GM19467 (cell line): ENCODE data around the gene RPS6KA5.

Experiments
- ATAC-seq: cut with Tn5 transposase; IDR thresholded peaks from one replicate; pipeline ENCODE4 v1.9.1; 2021; ENCODE audit warnings: mild to moderate bottlenecking, moderate library complexity; ENCODE audit not compliant: unreplicated experiment

The RPS6KA5 gene

DNA sequence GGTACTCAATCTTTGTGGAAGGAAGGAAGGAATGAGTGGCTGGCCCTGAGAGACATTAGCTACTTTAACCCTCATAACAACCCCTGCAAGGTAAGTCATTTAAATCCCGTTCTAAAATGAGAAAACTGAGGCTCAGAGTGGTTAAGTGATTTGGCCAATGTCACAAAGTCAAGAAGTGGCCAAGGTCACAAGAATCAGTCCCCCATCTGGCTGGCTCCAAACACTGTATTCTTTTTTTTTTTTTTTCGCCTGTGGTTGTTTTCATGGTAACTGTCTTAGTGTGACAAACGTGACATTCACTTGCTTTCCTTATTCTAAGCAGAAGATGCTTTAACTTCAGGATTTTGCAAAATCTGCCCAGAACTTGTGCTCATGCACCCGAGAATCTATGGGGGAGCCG, 247.0 kb downstream of the RPS6KA5 start:
- ATAC-seq: no peak

DNA sequence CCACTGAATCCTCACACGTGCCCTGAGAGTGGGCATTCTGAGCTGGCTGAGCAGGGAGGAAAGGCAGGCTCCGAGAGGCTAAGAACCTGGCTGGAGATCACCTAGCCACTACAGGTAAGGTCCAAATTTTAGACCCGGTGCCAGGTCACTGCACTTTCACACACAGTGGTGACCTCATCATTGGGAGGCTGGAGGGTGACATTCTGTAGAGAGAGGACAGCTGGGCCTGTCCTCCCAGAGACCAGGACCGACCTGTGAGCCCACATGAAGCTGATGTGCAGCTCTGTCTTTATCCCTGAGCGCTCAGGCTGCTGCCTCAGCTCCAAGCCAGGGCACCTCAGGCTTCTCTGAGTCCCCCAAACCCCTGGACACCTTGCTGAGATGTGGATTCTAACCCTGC, 248.3 kb downstream of the RPS6KA5 start:
- no peak for ATAC-seq

DNA sequence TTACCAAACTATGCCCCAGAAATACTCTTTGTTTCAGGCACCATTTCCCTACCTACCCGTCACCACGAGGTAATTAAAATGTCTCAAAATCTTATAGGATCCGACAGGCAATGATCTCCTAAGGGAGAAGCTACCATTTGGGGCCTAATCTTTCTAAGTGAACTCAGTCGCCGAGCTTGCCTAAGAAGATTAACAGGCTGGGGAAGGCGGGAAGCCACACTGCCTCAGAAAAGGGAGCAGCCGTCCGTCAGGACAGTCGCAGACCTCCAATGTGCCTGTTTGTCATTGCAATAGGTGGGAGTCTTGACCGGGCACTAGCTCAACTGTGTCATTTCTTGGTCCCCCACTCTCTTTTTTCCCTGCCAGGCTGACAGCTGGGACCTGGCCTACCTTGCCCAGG, 248.8 kb downstream of the RPS6KA5 start:
- ATAC-seq: no peak

DNA sequence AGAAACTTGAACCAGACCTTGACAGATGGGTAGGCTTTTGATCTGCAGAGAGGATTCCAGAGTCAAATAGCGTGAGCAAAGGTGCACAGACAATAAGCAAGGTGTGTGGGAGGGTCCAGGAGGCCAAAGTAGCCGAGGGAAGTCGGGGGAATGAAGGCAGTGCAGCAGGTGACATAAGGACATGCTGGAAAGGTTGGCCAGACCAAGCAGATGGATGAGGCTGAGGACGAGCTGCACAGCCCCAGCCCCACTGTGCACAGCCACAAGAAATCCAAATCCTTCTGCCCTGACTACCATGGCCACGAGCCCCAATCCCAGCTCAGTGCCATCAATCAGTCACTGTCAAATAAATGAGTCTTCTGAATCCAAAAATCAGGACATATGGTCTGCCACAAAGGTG, 249.6 kb downstream of the RPS6KA5 start:
- no peak for ATAC-seq

DNA sequence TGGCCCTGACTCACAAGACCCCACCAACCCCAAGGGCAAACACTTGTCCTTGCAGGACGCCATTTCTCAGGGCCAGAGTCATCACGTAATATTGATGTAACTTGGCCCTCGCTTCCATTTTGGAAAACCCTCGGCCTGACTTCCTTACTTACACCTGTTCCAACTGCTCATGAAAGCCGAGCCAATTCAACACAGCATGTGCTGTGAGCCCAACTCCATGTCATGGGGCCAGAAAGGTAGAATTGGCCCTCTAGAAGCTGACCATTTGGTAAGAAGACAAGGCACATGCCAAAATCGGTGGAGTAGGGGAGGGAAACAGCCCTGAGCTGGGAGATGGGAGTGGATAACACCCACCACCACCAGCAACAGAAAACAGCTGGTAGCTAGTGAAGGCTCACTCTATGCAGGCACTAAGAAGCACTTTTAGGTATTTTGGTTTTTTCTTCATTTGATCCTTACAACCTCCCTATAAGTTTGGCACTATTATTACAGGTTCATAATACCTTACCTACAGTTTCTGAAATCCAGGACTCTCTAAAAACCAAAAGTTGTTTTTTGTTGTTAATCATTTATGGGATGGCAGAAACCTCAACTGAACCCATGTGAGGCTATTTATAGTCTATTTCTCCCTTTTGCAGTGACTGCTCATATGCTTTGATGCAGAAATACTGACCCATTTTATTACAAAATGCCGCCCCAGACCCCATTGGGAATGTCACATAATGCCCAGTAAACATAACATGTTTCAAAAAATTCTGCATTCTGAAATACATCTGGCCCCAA, 250.7 kb downstream of the RPS6KA5 start:
- no peak for ATAC-seq

DNA sequence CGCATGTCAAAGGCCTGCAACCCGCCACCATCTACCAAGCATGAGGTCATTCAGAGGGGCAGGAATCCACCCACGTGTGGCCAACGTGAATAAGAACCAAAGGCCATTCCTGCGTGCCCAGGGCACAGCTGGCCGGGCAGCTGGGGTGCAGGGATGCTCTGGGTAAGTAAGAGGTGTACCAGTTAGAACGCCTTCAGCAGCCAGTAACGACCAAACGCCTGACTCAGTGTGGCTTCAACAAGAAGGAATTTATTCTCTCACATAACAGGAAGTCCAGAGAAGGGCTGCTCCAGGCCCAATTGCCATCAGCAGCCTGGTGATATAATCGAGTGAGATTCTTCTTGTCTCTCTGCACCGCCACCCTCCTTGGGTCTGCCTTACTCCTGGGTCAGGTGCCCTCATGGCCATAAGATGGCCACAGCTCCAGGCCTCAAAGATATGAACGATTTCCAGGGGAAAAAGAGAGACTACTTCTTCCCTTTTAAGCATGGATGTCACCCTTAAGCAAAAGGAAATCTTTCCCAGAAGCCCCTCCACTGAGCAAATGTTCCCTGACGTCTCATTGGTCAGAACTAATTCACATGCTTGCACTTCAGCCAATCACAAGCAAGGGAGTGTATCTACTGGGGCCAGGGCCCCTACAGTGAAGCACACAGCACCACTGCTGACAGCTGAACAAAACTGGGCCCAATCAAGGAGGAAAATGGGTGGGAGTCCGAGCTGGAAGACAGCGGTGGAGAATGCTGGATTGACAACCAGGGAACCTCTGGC, 251.5 kb downstream of the RPS6KA5 start:
- no peak for ATAC-seq

DNA sequence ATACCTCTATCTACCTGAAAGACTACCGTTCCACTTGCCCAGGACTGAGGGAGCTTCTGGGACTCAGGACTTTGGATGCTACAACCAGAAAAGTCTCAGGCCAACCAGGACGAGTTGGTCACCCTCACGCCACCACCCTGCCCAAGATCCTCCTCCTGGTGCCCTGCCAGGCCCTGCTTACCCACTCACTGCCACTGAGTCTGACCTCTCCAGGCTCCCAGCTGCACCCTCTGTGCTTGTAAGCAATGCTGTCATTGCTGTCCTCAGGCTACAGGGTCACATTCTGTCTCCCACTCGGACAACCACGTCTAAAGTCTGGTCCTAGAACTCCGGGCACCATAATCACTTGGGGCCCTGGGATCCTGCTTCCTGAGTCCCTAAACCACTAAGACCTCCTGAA, 253.4 kb downstream of the RPS6KA5 start:
- ATAC-seq: no peak

DNA sequence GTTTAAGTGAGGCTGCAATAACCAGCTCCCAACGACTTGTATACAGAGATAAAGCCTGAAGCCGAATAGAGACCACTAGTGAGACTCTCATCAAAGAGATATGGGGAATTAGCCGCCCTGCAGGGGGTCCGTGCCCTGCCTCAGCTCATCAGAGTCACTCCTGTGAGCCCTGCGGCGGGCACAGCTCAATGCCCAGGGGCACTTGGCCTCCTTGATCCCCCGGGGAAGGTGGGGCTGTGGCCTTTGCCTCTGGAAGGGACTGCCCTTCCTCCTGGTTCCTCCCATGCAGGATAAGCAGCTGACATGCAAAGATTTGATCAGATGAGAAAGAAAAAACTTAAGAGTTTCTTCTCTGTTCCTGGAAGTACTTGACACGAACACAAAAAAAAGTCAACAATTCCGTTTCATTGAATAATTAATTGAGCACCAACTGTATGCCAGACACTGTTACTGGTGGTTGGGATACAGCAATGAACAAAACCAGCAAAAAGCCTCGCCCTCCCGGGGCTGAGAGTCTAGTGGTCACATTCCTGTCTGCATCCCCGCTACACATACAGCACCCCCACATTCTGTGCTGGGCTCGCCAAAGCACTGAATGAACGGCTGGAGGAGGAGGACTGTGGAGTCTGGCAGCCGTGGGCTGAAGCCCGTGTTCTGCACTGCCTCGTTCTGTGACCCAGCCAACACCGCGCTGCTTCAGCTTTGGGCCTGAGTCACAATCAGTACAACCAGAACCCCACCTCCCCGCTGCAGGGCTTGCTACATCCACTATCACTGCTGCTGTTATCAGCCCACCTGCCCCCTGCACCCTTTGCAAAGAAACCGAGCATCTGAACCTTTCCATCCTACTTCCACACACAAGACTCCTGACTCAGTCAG, 254.5 kb downstream of the RPS6KA5 start:
- no peak for ATAC-seq

DNA sequence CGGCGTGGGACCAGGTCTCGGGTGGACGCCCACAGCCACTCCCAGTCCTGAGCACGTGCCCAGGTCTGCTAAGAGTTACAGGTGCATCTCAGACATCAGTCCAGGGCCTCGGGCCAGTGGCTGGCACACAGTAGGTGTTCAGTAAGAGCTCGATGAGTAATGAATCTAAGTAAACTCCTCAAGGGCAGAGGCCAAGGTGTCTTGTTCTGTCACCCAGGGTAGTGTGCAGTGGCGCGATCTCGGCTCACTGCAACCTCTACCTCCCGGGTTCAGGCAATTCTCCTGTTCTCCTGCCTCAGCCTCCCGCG, 255.4 kb downstream of the RPS6KA5 start:
- ATAC-seq: no peak

DNA sequence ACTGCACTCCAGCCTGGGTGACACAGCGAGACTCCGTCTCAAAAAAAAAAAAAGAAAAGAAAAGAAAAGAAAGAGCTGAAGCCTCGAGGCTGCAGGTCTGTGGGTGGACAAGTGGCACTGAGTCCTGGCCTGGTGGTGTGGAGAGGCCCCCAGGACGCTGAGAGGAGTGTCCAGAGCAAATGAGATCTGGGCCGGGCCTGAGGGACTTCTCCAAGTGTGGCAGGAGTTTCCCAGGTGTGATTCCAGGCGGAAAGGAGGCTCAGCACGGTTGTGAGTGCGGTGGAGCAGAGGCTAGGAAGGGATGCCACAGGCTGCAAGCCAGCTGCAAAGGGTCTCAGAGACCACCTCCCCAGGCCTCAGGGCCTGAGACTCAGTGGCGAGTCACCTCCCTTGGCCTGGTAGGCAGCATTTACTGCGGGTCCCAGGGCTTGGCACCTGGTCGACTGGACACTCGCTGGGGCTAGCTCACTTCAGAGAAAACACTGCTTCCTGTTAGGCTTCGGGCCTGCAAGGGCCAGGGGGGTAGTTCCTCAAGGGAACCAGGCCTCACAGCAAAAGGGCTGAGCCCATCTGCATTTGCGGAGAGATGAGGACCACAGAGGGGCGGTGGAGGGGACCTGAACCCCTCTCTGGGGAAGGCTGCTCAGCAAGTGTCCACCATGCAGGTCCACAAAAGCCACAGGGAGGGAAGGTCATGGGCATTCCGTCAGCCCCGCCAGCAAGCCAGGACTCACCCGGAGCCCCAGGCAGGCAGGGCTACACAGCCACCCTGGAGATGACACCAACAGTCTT, 256.0 kb downstream of the RPS6KA5 start:
- ATAC-seq: no peak

DNA sequence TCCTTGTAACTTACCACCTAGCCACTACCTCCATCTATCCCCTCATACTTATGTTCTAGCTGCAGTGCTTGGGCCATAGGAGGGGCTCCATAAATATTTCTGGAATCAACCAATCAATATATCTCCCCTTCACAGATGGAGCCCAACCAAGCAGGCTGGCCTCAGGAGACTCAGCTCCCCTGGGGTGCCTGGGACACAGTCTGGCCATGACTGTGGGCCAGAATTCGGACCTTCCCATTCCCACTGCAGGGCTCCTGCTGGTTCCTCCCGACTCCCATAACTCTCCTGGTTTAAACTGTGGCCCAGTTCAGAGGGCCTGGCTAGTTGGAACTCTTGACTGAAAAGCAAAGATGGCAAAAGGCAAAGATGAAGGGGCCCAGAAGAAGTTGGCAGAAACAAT, 257.2 kb downstream of the RPS6KA5 start:
- ATAC-seq: no peak

DNA sequence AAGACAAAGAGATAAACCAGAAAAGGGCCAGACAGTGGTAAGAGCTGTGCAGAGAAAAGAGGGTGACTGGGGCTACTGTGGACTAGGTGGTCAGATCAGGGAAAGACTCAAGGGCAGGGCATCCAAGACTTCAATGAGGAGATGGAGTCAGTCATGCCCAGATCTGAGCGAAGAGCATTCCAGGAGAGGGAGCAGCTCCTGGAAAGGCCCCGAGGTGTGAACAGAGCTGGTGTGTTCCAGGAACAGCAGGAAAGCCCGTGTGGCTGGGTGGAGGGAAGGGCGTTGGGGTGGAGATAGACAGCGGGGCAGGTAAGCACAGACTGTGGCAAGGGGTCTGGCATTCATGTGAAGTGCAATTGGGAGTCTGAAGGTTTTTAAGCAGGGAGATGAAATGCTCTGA, 261.0 kb downstream of the RPS6KA5 start:
- no peak for ATAC-seq

DNA sequence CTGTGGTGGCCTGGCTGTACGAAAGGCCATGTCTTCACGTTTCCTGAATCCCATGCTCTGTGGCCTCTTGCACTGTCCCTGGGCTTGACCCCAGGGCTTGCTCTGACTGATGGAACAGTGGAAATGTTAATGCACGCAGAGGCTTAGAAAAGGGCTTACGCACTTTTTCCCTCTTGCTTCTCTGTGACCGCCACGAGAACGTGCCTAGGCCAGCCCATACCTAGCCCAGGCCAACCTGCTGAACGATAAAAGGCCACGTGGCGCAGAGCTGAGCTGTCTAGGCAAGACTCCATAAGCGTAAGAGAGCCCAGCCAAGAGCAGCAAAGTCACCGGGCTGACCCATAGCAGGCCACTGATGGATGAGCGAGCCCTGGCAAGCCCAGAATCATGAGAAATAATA, 262.5 kb downstream of the RPS6KA5 start:
- ATAC-seq: no peak
